Effector memory CD8-positive, alpha-beta T cell (primary cell): ENCODE results near the gene APMAP.
A peak's percentile ranks its signal among the peaks of the same experiment; 100 is the strongest.

Experiments used
- ATAC-seq: fragments of 150-1000 bp; cut with Tn5 transposase; replicated peaks from 2 replicates; pipeline ENCODE4 v1.10.0; 2021; ENCODE audit warnings: mild to moderate bottlenecking, moderate library complexity
- DNase-seq, 3 experiments: peaks; one replicate each; pipeline ENCODE4 v3.0.0; 2021
- H3K27ac Mint-ChIP-seq, 2 donors: one replicate each; pipeline ENCODE4 v1.8.0; 2022; ENCODE audit warnings: mild to moderate bottlenecking in 2 of 2, mixed read lengths in 2 of 2, moderate library complexity in 2 of 2
- H3K27me3 Mint-ChIP-seq, 2 donors: one replicate each; pipeline ENCODE4 v1.8.0; 2022; ENCODE audit warnings: mixed read lengths in 2 of 2
- H3K36me3 Mint-ChIP-seq: one replicate; pipeline ENCODE4 v1.8.0; 2022; ENCODE audit warnings: mild to moderate bottlenecking, moderate library complexity, mixed read lengths; ENCODE audit not compliant: insufficient read depth
- H3K4me1 Mint-ChIP-seq, 2 donors: one replicate each; pipeline ENCODE4 v1.8.0; 2022; ENCODE audit warnings: low read depth in 2 of 2, mixed read lengths in 2 of 2
- H3K4me3 Mint-ChIP-seq, 2 donors: one replicate each; pipeline ENCODE4 v1.8.0; 2022; ENCODE audit warnings: mild to moderate bottlenecking in 2 of 2, mixed read lengths in 2 of 2, moderate library complexity in 2 of 2
- H3K9me3 Mint-ChIP-seq, 2 donors: one replicate each; pipeline ENCODE4 v1.8.0; 2022; ENCODE audit warnings: mixed read lengths in 2 of 2

APMAP gene

DNA sequence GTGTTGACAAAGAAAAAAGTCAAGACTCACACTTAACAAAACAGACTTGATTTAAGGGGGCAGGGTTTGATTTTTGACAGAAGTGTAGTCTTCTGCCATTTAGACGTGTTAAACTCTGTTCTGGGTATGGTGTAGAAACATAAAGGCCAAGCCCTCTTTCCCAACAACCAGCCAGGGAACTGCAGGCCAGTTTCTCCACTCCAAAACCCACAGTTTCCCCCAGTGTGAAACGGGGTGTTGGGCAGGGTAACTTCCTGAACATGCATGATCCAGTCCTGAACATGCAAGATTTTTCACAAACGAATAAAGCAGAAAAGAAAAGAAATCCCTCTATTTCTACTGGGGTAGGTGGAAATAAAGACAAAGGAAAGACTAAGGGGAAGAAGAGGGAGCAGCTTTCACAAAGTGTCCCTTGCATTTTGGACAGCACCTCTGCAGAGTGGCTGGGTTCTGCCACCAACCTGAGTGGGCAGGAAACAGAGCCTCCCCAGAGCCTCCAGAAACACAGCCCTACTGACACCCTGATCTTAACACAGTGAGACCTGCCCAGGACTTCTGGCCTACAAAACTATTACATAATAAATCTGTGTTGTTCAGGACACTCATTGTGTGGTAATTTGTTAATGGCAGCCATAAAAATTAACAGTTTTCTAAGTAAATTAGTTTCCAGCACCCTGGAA is 7.5 kb downstream of the APMAP start:
- Mint-ChIP-seq H3K27me3 (no peaks in the 10 kb centered on the region), H3K36me3 (peaks cover 58% of the 10 kb centered on the region), H3K9me3 (peaks cover 0 to under 1% of the 10 kb centered on the region in 2 donors), H3K4me3 (peak overlapping the region; percentile 64 to 71), H3K4me1 (peaks cover 81 to 96% of the 10 kb centered on the region in 2 donors), H3K27ac (peak overlapping the region; percentile 71 to 81)
- ATAC-seq: peak; percentile 50
- DNase-seq: no peak

DNA sequence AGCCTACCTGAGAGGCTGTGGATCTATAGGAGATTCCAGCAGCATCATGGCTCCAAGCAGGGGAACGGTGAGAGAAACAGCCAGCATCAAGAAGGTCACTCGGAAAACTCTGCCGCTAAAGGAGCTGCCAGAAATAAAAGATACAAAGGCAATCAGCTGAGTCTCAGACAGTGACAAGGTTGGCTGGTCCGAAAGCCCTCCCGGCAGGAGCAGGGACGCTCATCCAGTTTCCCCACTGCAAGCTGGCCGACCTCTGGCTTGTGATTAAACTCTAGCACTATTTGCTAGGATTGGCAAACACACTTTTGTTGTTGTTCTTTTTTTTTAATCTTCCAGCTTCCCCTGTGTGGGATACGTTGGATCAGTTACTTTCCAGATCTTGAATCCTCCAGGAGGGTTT is 8.7 kb downstream of the APMAP start:
- Mint-ChIP-seq H3K27me3 (no peaks in the 10 kb centered on the region), H3K4me1 (peaks cover 84 to 96% of the 10 kb centered on the region in 2 donors), H3K4me3 (no peak overlapping the region), H3K36me3 (peaks cover 62% of the 10 kb centered on the region), H3K9me3 (peaks cover 0 to 2% of the 10 kb centered on the region in 2 donors), H3K27ac (peak overlapping the region; percentile 71 to 81)
- no peak for DNase-seq
- ATAC-seq: no peak

DNA sequence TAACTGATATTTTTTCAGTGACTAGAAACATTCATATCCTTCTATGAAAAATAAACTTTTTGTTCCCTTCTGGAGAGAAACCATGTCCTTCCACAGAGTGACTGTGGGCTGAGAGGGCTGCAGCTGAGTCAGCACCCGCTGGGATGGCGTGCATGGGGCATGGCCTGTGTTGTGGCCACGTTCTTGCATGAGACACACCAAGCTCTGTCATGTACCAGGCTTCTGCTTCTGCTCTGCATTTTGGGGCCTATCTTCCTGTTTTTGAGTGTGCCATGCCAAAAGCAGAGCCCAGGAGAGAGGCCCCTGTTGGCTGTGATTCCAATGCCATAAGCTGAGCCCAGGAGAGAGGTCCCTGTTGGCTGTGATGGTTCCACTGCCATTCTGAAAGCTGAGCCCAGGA is 10.8 kb downstream of the APMAP start:
- Mint-ChIP-seq H3K4me3 (peak overlapping the region; percentile 4 to 62), H3K27me3 (no peaks in the 10 kb centered on the region), H3K36me3 (peaks cover 79% of the 10 kb centered on the region), H3K9me3 (peaks cover 0 to 2% of the 10 kb centered on the region in 2 donors), H3K27ac (peak overlapping the region; percentile 75 to 81), H3K4me1 (peaks cover 74 to 94% of the 10 kb centered on the region in 2 donors)
- DNase-seq (no peak), ATAC-seq (peak; percentile 58)

DNA sequence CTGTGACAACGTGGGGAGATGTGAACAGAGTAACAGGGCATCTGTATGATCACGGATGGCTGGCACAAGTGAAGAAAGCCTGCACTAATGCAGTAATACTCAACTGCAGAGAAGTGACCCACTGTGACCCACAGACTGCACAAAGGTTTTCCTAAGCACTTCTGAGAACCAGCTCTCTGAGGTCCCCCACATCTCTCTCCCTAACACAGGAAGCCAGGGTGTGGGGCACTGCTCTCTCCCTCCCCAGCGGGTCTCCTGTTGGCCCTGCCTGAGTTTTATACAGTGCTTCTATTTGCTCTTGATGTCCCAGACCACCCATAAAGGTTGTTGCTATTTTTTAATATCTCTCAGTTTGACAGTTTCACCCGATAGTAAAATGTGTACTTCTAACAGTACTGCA is 11.3 kb downstream of the APMAP start:
- Mint-ChIP-seq H3K4me3 (peak overlapping the region; percentile 4 to 62), H3K27ac (peak overlapping the region; percentile 75 to 81), H3K9me3 (peaks cover 0 to 2% of the 10 kb centered on the region in 2 donors), H3K4me1 (peaks cover 71 to 94% of the 10 kb centered on the region in 2 donors), H3K27me3 (no peaks in the 10 kb centered on the region), H3K36me3 (peaks cover 81% of the 10 kb centered on the region)
- DNase-seq (no peak), ATAC-seq (peak; percentile 61)

DNA sequence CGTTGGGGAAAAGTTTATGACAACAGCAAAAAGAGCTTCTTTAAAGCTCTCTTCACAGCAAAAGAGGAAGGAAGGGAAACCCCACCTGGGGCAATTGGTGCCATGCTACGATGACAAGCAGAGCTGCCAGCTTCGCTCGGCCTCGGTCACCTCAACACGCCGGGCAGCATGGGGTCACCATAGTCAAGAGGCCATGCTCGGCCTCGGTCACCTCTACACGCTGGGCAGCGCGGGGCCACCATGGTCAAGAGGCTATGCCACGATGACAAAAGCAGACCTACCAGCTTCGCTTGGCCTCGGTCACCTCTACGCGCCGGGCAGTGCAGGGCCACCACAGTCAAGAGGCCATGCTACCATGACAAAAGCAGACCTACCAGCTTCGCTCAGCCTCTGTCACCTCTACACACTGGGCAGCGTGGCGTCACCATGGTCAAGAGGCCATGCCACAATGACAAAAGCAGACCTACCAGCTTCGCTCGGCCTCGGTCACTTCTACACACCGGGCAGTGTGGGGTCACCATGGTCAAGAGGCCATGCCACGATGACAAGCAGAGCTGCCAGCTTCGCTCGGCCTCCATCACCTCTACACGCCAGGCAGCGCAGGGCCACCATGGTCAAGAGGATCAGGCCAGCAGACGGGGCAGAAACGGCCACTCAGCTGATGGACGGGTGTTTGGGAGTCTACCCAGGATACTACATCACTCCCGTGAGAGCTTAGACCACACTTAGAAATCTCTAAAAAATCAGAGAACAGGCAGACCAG is 12.1 kb downstream of the APMAP start:
- DNase-seq: no peak
- peak overlapping the region; percentile 4 to 62 for H3K4me3 Mint-ChIP-seq
- H3K27ac Mint-ChIP-seq: peak overlapping the region; percentile 75 to 81
- peaks cover 83% of the 10 kb centered on the region for H3K36me3 Mint-ChIP-seq
- H3K27me3 Mint-ChIP-seq: no peaks in the 10 kb centered on the region
- no peak for ATAC-seq
- peaks cover 0 to 2% of the 10 kb centered on the region in 2 donors for H3K9me3 Mint-ChIP-seq
- H3K4me1 Mint-ChIP-seq: peaks cover 65 to 95% of the 10 kb centered on the region in 2 donors

DNA sequence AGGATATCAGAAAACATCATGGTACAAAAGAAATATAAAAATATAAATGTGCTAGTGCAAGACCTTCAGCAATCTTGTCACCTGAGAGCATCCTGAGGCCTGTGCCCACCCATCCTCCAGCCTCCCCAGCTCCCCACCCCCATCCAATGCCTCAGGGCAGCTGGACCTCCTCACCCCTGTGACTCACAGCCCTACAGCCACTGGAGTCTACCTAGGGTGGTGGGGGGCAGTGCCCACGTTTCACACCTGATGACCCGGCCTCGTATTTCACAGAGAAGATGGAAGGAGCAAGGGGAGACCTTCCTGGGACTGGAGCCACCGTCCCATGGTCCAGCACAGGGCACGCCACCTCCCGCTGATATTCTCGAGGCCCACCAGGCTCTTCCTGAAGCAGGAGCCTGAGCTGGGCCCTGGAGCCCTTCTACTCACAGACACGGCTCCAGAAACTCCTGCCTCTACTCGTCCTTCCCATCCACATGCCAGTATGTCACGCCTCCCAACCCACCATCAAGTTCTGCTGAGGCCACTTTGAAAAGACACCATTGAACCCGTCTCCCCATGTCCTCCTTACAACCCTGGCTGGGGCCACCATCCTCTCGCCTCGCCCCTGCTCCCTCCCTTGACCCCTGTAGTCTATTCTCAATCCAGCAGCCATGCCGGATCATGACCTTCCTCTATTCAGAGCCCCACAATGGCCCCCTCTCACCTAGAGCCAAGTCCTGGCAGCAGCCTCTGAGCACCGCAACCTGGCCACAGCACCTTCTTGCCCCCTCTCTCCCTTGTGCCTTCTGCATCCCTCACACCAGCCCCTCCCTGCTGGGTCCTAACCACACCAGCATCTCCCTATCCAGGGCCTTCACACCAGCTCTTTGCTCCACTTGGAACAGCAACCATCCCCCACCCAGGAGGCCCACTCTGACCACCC is 13.3 kb downstream of the APMAP start:
- H3K4me1 Mint-ChIP-seq: peaks cover 59 to 91% of the 10 kb centered on the region in 2 donors
- H3K9me3 Mint-ChIP-seq: peaks cover 0 to 2% of the 10 kb centered on the region in 2 donors
- H3K36me3 Mint-ChIP-seq: peaks cover 81% of the 10 kb centered on the region
- H3K4me3 Mint-ChIP-seq: peak overlapping the region; percentile 11 to 56
- no peak for DNase-seq
- no peak for ATAC-seq
- no peaks in the 10 kb centered on the region for H3K27me3 Mint-ChIP-seq
- peak overlapping the region; percentile 66 to 75 for H3K27ac Mint-ChIP-seq

DNA sequence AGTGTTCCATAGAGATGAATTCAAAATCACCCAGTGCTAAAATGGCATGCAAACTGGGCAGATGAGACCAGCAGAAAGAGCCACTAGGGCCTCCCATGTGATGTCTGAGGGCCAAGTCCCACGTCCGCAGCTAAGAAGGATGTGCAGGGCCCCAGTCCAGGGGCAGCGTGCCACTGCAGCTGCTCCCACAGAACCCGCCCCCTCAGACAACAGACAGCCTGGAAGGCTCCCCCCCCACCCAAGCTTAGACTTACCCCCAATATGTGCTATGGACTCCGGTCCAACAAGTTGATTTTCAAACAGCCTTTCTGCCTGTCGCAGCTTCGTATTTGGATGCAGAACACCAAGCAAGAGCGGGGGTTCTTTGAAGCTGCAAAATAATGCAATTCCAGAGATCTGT is 14.0 kb downstream of the APMAP start:
- H3K27me3 Mint-ChIP-seq: no peaks in the 10 kb centered on the region
- peaks cover 53 to 92% of the 10 kb centered on the region in 2 donors for H3K4me1 Mint-ChIP-seq
- DNase-seq (no peak), ATAC-seq (no peak)
- no peak overlapping the region for H3K4me3 Mint-ChIP-seq
- peak overlapping the region in 1 of 2 donors; percentile 64 for H3K27ac Mint-ChIP-seq
- H3K36me3 Mint-ChIP-seq: peaks cover 80% of the 10 kb centered on the region
- peaks cover 0 to 2% of the 10 kb centered on the region in 2 donors for H3K9me3 Mint-ChIP-seq

DNA sequence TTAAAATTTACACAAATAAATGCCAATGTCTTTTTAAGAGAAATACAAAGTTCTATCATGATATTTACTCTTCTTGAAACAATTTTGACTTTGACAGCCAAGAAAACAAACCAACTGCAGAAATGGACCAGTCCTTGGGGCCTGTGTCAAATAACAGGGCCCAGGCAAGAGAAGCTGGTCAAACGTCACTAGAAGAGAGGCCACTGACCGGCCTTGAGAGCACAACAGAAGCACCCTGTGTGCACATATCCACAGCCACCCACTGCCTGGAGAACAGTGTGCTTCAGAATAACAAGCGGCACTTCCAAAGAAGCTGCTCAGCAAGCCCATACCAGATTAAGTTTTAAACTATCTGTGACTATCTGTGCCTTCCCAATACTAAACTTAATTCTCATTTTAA is 14.8 kb downstream of the APMAP start:
- Mint-ChIP-seq H3K9me3 (peaks cover 0 to 2% of the 10 kb centered on the region in 2 donors), H3K27ac (peak overlapping the region; percentile 57 to 64), H3K27me3 (no peaks in the 10 kb centered on the region), H3K36me3 (peaks cover 80% of the 10 kb centered on the region), H3K4me1 (peaks cover 56 to 91% of the 10 kb centered on the region in 2 donors), H3K4me3 (peak overlapping the region in 1 of 2 donors; percentile 38)
- no peak for DNase-seq
- ATAC-seq: no peak

DNA sequence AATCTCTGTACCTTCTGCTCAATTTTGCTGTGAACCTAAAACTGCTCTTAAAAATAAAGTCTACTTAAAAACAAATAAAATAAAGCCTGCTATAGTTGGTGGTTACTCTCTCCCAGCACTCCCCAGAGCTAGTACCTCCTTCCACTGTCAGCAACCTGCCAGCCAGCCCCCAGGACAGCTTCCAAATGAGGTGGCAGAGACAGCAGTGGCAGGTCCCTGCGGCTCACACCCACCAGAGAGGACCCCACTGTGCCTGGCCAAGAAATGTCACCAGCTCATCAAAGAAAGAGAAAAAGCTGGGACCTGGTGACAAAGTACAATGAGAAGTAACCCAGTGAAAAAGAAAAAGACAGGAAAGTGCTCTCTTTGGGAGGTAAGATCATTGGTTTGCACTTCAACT is 15.2 kb downstream of the APMAP start:
- no peak overlapping the region for H3K4me3 Mint-ChIP-seq

DNA sequence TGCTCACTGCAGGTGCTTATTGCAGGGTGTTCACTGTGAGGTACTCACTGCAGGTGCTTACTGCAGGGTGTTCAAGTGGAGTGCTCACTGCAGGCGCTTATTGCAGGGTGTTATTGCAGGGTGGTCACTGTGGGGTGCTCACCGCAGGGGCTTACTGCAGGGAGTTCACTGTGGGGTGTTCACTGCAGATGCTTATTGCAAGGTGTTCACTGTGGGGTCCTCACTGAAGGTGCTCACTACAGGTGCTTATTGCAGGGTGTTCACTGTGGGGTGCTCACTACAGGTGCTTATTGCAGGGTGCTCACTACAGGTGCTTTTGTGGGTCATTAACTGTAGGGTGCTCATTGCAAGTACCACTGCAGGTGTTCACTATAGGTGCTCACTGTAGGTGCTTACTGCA is 20.2 kb downstream of the APMAP start:
- no peak overlapping the region for H3K4me3 Mint-ChIP-seq
- peaks cover 31 to 57% of the 10 kb centered on the region in 2 donors for H3K4me1 Mint-ChIP-seq
- H3K27me3 Mint-ChIP-seq: no peaks in the 10 kb centered on the region
- DNase-seq (no peak), ATAC-seq (no peak)
- peaks cover 89% of the 10 kb centered on the region for H3K36me3 Mint-ChIP-seq
- H3K27ac Mint-ChIP-seq: no peak overlapping the region
- H3K9me3 Mint-ChIP-seq: no peaks in the 10 kb centered on the region

More for the DNA sequence above, 15.2 kb downstream of the APMAP start:
- DNase-seq (no peak), ATAC-seq (no peak)
- Mint-ChIP-seq H3K27ac (peak overlapping the region; percentile 57 to 64), H3K27me3 (no peaks in the 10 kb centered on the region), H3K9me3 (peaks cover 0 to 2% of the 10 kb centered on the region in 2 donors), H3K36me3 (peaks cover 80% of the 10 kb centered on the region), H3K4me1 (peaks cover 53 to 86% of the 10 kb centered on the region in 2 donors)

DNA sequence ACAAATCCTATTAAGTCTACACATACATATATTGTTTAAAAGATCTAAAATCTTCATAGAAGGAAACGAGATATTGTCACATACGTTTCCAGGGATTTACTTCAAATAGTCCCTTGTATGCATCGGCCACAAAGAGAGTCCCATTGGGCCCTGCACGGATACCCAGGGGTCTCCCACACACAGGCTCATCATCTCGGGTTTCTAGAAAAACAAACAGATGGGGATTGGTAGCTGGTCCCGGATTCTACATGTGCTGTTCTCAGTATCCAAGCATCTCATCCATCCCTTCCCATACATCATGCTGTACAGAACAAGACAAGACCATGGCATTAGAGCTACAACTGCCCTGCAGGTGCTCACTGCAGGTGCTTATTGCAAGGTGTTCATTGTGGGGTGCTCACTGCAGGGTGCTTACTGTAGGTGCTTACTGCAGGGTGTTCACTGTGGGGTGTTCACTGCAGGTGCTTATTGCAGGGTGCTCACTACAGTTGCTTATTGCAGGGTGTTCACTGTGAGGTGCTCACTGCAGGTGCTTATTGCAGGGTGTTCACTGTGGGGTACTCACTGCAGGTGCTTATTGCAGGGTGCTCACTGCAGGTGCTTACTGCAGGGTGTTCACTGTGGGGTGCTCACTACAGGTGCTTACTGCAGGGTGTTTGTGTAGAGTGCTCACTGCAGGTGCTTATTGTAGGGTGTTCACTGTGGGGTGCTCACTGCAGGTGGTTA is 21.0 kb downstream of the APMAP start:
- Mint-ChIP-seq H3K4me1 (peaks cover 32 to 54% of the 10 kb centered on the region in 2 donors), H3K9me3 (no peaks in the 10 kb centered on the region), H3K27ac (peak overlapping the region; percentile 9 to 89), H3K36me3 (peaks cover 89% of the 10 kb centered on the region), H3K4me3 (no peak overlapping the region), H3K27me3 (no peaks in the 10 kb centered on the region)
- DNase-seq (no peak), ATAC-seq (no peak)

DNA sequence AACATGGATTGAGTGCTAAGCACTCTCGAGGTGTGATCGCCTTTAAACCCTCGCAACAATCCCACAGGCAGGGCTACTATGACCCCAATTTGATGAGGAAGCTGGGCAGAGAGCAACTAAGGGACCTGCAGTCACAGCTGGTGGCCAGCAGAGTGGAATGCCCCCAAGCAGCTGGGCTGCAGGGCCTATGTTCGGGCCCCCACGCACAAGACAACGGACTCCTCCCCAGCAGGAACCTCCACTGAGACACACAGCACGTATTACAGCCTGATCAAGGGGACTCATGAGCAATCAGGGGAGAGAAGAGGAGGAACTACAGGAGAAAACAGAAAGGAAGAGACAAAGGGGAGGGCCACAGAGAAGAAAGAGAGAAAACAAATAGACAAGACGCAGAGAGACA is 21.8 kb downstream of the APMAP start:
- ATAC-seq (no peak), DNase-seq (no peak)
- peaks cover 89% of the 10 kb centered on the region for H3K36me3 Mint-ChIP-seq
- H3K27me3 Mint-ChIP-seq: no peaks in the 10 kb centered on the region
- no peak overlapping the region for H3K4me3 Mint-ChIP-seq
- H3K4me1 Mint-ChIP-seq: peaks cover 31 to 53% of the 10 kb centered on the region in 2 donors
- peak overlapping the region; percentile 9 to 89 for H3K27ac Mint-ChIP-seq
- H3K9me3 Mint-ChIP-seq: no peaks in the 10 kb centered on the region
